A549 (cell line): ENCODE data around the gene GNG2. TPM values are rescaled to one million over a fixed set of nuclear protein-coding genes. Genes with fewer than 3 reads are reported as not detected.

ENCODE experiments used
- ATAC-seq, 2 experiments: fragments of 200-7000 bp in 1 of 2; fragments of >200 bp in 1 of 2; cut with Nextera tagmentation in 1 of 2; cut with Tn5 transposase in 1 of 2; 3 replicates each; pipeline versions ENCODE4 v1.8.0 to v1.9.1; 2018 to 2020; ENCODE audit warnings: mild to moderate bottlenecking in 1 of 2, moderate library complexity in 1 of 2
- CTCF ChIA-PET: fragments of 300-600 bp; sonication (Branson Sonifier 250); formaldehyde crosslinking; extraction: SDS; loops from one replicate; lab custom pipeline; 2021; ENCODE audit warnings: antibody characterized with exemption, inconsistent platforms; lab: Yijun Ruan, JAX
- POLR2A ChIA-PET: fragments of 350-600 bp; formaldehyde crosslinking; extraction: SDS; loops from one replicate; lab custom pipeline; 2021; ENCODE audit warnings: antibody characterized with exemption, inconsistent platforms; lab: Yijun Ruan, JAX
- DNase-seq, 2 experiments: peaks; one replicate each; pipeline versions ENCODE4 v3.0.0 to v3.0.0-alpha.2; 2011 to 2016; ENCODE audit warnings: low read depth in 1 of 2, low spot score in 1 of 2
- FAIRE-seq: peaks from 2 replicates; lab custom pipeline; 2011; peaks lifted over from hg19 to GRCh38; lab: Jason Lieb, UNC
- H3K27ac ChIP-seq, 2 experiments: fragments of >200 bp; sonication (Bioruptor Twin); formaldehyde crosslinking; 3 replicates each; pipeline ENCODE4 v1.5.1; 2016 to 2017
- H3K4me1 ChIP-seq: fragments of >200 bp; sonication (Bioruptor Twin); formaldehyde crosslinking; 3 replicates; pipeline ENCODE4 v1.6.1; 2016
- H3K4me2 ChIP-seq: fragments of >200 bp; sonication (Bioruptor Twin); formaldehyde crosslinking; 3 replicates; pipeline ENCODE4 v1.6.1; 2016
- H3K4me3 ChIP-seq: fragments of >200 bp; sonication (Bioruptor Twin); formaldehyde crosslinking; 3 replicates; pipeline ENCODE4 v1.5.1; 2016
- H3K9me3 ChIP-seq: fragments of >200 bp; sonication (Bioruptor Twin); formaldehyde crosslinking; 3 replicates; pipeline ENCODE4 v1.6.1; 2016
- CBX8 ChIP-seq: fragments of 200-600 bp; sonication (generic); IDR thresholded peaks from 2 replicates; pipeline ENCODE4 v1.6.1; 2016
- CHD4 ChIP-seq: fragments of 200-600 bp; sonication (generic); IDR thresholded peaks from 2 replicates; pipeline ENCODE4 v1.6.1; 2016; ENCODE audit warnings: antibody characterized with exemption, mild to moderate bottlenecking, borderline replicate concordance
- EHF ChIP-seq: fragments of 250-450 bp; sonication (Bioruptor Pico); IDR thresholded peaks from 2 replicates; pipeline ENCODE4 v1.5.0; 2020; ENCODE audit warnings: mild to moderate bottlenecking
- FOSB ChIP-seq: fragments of 250-450 bp; sonication (Bioruptor Pico); IDR thresholded peaks from 2 replicates; pipeline ENCODE4 v1.5.0; 2020; ENCODE audit warnings: mild to moderate bottlenecking, moderate library complexity
- FOSL2 ChIP-seq, 2 experiments: fragments of 450-650 bp in 1 of 2; fragments of >200 bp in 1 of 2; sonication (Bioruptor Twin) in 1 of 2; formaldehyde crosslinking; IDR thresholded peaks; 2 replicates each; pipeline versions ENCODE4 v1.5.0 to v1.6.1; 2016 to 2020; ENCODE audit warnings: mild to moderate bottlenecking in 1 of 2, moderate library complexity in 1 of 2
- HDAC2 ChIP-seq: fragments of 200-600 bp; sonication (generic); IDR thresholded peaks from 2 replicates; pipeline ENCODE4 v1.6.1; 2016
- HES2 ChIP-seq: fragments of >200 bp; sonication (Bioruptor Twin); formaldehyde crosslinking; IDR thresholded peaks from 2 replicates; pipeline ENCODE4 v1.6.1; 2016
- HEYL ChIP-seq: fragments of 250-450 bp; sonication (Bioruptor Pico); IDR thresholded peaks from 2 replicates; pipeline ENCODE4 v1.8.0; 2021; ENCODE audit warnings: mild to moderate bottlenecking, moderate library complexity
- KDM1A ChIP-seq: fragments of 200-600 bp; sonication (generic); IDR thresholded peaks from 2 replicates; pipeline ENCODE4 v1.6.1; 2016; ENCODE audit warnings: low read depth, mild to moderate bottlenecking
- KDM5A ChIP-seq: fragments of 200-600 bp; sonication (generic); IDR thresholded peaks from 2 replicates; pipeline ENCODE4 v1.6.1; 2016; ENCODE audit warnings: antibody characterized with exemption, mild to moderate bottlenecking
- MAFK ChIP-seq: fragments of 450-650 bp; IDR thresholded peaks from 2 replicates; pipeline ENCODE4 v1.6.1; 2014; ENCODE audit not compliant: partially characterized antibody
- RAD21 ChIP-seq, 2 experiments: fragments of >200 bp in 1 of 2; sonication (Bioruptor Twin) in 1 of 2; formaldehyde crosslinking in 1 of 2; IDR thresholded peaks in 1 of 2; conservative IDR thresholded peaks in 1 of 2; 2 replicates in 1 of 2; 3 replicates in 1 of 2; pipeline ENCODE4 v1.6.1; 2012 to 2018; ENCODE audit warnings: inconsistent platforms in 1 of 2
- RNF2 ChIP-seq: fragments of 200-600 bp; sonication (generic); IDR thresholded peaks from 2 replicates; pipeline ENCODE4 v1.6.1; 2016; ENCODE audit warnings: low read depth, mild to moderate bottlenecking, antibody characterized with exemption, moderate library complexity, borderline replicate concordance
- SMC3 ChIP-seq: fragments of >200 bp; sonication (Bioruptor Twin); formaldehyde crosslinking; IDR thresholded peaks from 3 replicates; pipeline ENCODE4 v1.6.1; 2018; ENCODE audit warnings: inconsistent platforms
- SREBF2 ChIP-seq: fragments of 450-650 bp; IDR thresholded peaks from 2 replicates; pipeline ENCODE4 v1.6.1; 2014; ENCODE audit warnings: mild to moderate bottlenecking, moderate library complexity
- ZC3H11A ChIP-seq: fragments of 450-650 bp; IDR thresholded peaks from 2 replicates; pipeline ENCODE4 v1.6.1; 2014; ENCODE audit warnings: antibody characterized with exemption, mild to moderate bottlenecking
- ZFP36 ChIP-seq: fragments of 450-650 bp; IDR thresholded peaks from 2 replicates; pipeline ENCODE4 v1.6.1; 2014; ENCODE audit warnings: borderline replicate concordance; ENCODE audit not compliant: partially characterized antibody
- ZNF302 ChIP-seq: fragments of 250-450 bp; sonication (Bioruptor Pico); IDR thresholded peaks from 2 replicates; pipeline ENCODE4 v1.9.0; 2021; ENCODE audit warnings: inconsistent platforms, mild to moderate bottlenecking, moderate library complexity
- WGBS: methylation state at CpG from one replicate; pipeline ENCODE4 v1.1.6; 2017; ENCODE audit errors: missing lambda C conversion rate; 5-methylcytosine and 5-hydroxymethylcytosine counted together
- polyA plus RNA-seq, 4 experiments: library from polyadenylated mRNA; depleted of rRNA in 3 of 4; stranded (reverse); fragments of >200 nt; fragmentation: RNase III in 1 of 4; extraction: RNeasy Plus Mini Kit Qiagen cat#74134 plus additional on column Dnase treatment in 1 of 4; gene quantifications; 2 replicates in 3 of 4; 3 replicates in 1 of 4; pipeline ENCODE4 v1.2.3, GENCODE V29; 2011 to 2017

Gene GNG2
- polyA plus RNA-seq, 2 of the 4 experiments (the other 2 are of a cell fraction) = 2.1 to 3.0 TPM

- FAIRE-seq (peak; percentile 73), DNase-seq (no peak)
Measured at GRCh38 chr14:51998348-51998747, 137.9 kb downstream of the GNG2 start.

GRCh38 chr14:51999084-51999483, 138.7 kb downstream of the GNG2 start:
- H3K27ac ChIP-seq = no peak overlapping the region
- no peaks in the 10 kb centered on the region for H3K9me3 ChIP-seq
- WGBS = 88% methylated on average over 2 of the region's 2 CpGs
- no peaks in the 10 kb centered on the region for H3K4me1 ChIP-seq
- no peak for TF ChIP-seq HEYL (CRISPR knock-in tag)
- no peak overlapping the region for H3K4me3 ChIP-seq
- DNase-seq = no peak
- POLR2A ChIA-PET = no interaction called here
- CTCF ChIA-PET = interaction anchor here (1.0 to 2.3 kb wide), 2 partner anchors 11 to 19 kb away, joined by 4 to 6 read pairs; no protein-coding TSS in a partner anchor
- FAIRE-seq = no peak
- no peak for ATAC-seq
- H3K4me2 ChIP-seq = no peak overlapping the region

More at GRCh38 chr14:51998348-51998747, 137.9 kb downstream of the GNG2 start:
- Histone ChIP-seq H3K9me3 (no peaks in the 10 kb centered on the region), H3K4me1 (no peaks in the 10 kb centered on the region), H3K4me2 (no peak overlapping the region), H3K4me3 (no peak overlapping the region), H3K27ac (no peak overlapping the region)
- CTCF ChIA-PET = interaction anchor here (2.3 kb wide), 1 partner anchor 12 kb away, joined by 6 read pairs; no protein-coding TSS in a partner anchor
- POLR2A ChIA-PET = no interaction called here
- no peak for ATAC-seq
- TF ChIP-seq MAFK (peak; percentile 98), CHD4 (no peak)
- TF ChIP-seq, all 56 proteins: peak for 1

- Histone ChIP-seq H3K4me1 (no peaks in the 10 kb centered on the region), H3K9me3 (no peaks in the 10 kb centered on the region), H3K4me3 (no peak overlapping the region), H3K4me2 (no peak overlapping the region), H3K27ac (no peak overlapping the region)
- DNase-seq = no peak
- ChIA-PET POLR2A (no interaction called here), CTCF (interaction anchor here (1.0 to 2.3 kb wide), 2 partner anchors 10 to 20 kb away, joined by 4 to 6 read pairs; no protein-coding TSS in a partner anchor)
- TF ChIP-seq FOSL2 (IDR thresholded peaks at IDR 0.05) (no peak), FOSL2 (CRISPR knock-in tag; IDR thresholded peaks at IDR 0.05) (no peak), HDAC2 (no peak), FOSB (no peak)
- no peak for ATAC-seq
- 78% methylated on average over 3 of the region's 3 CpGs for WGBS
- FAIRE-seq = no peak
Measured at GRCh38 chr14:52000019-52000582, 139.7 kb downstream of the GNG2 start.

- POLR2A ChIA-PET = no interaction called here
- CTCF ChIA-PET = no interaction called here
- no peak for DNase-seq
Measured at GRCh38 chr14:52000696-52001095, 140.3 kb downstream of the GNG2 start.

GRCh38 chr14:52002542-52002941, 142.1 kb downstream of the GNG2 start:
- H3K4me3 ChIP-seq = no peak overlapping the region
- ChIA-PET CTCF (interaction anchor here (0.7 to 1.5 kb wide), 4 partner anchors 9 to 128 kb away, joined by 3 to 4 read pairs (median 3); no protein-coding TSS in a partner anchor), POLR2A (no interaction called here)
- no peak overlapping the region for H3K27ac ChIP-seq
- H3K9me3 ChIP-seq = no peaks in the 10 kb centered on the region
- DNase-seq (no peak), FAIRE-seq (no peak), ATAC-seq (no peak)
- no peaks in the 10 kb centered on the region for H3K4me1 ChIP-seq
- TF ChIP-seq SREBF2 = no peak
- TF ChIP-seq CBX8 = no peak
- TF ChIP-seq ZNF302 = no peak
- TF ChIP-seq EHF (CRISPR knock-in tag) = no peak
- TF ChIP-seq KDM5A = no peak
- 83% methylated on average over 4 of the region's 4 CpGs for WGBS
- no peak overlapping the region for H3K4me2 ChIP-seq

More at GRCh38 chr14:52000696-52001095, 140.3 kb downstream of the GNG2 start:
- no peak for ATAC-seq
- 90% methylated on average over 3 of the region's 3 CpGs for WGBS
- Histone ChIP-seq H3K4me1 (no peaks in the 10 kb centered on the region), H3K27ac (no peak overlapping the region), H3K4me2 (no peak overlapping the region), H3K4me3 (no peak overlapping the region), H3K9me3 (no peaks in the 10 kb centered on the region)
- FAIRE-seq = no peak
- TF ChIP-seq KDM1A (no peak), SMC3 (no peak), HES2 (no peak), ZFP36 (no peak), RAD21 (conservative IDR thresholded peaks at IDR 0.05 in 1 of 2, IDR thresholded peaks at IDR 0.05 in 1 of 2) (no peak), ZC3H11A (no peak), RNF2 (no peak)
